H1 (cell line): ENCODE measurements around the gene TSPAN2.

Experiments
- ATF3 ChIP-seq: IDR thresholded peaks from 2 replicates; pipeline ENCODE4 v1.6.1; 2011; ENCODE audit warnings: low read depth, mild to moderate bottlenecking, low read length; ENCODE audit not compliant: insufficient read depth
- CHD7 ChIP-seq: fragments of 300-600 bp; sonication (generic); IDR thresholded peaks from 2 replicates; pipeline ENCODE4 v1.7.1; 2012; ENCODE audit warnings: low read length, moderate library complexity, mild to moderate bottlenecking, inconsistent platforms; ENCODE audit not compliant: insufficient replicate concordance
- CTCF ChIP-seq, 3 experiments: IDR thresholded peaks; 1 replicate in 2 of 3; 2 replicates in 1 of 3; pipeline versions ENCODE4 v1.5.1 to v1.6.1; 2011; ENCODE audit warnings: low read length in 3 of 3, mild to moderate bottlenecking in 3 of 3, inconsistent platforms in 2 of 3, low read depth in 1 of 3, moderate library complexity in 1 of 3; ENCODE audit not compliant: insufficient read depth in 1 of 3; ENCODE audit errors: control extremely low read depth in 1 of 3
- GABPA ChIP-seq: IDR thresholded peaks from 2 replicates; pipeline ENCODE4 v1.6.1; 2011; ENCODE audit warnings: mild to moderate bottlenecking, low read length, moderate library complexity, borderline replicate concordance; ENCODE audit not compliant: insufficient read depth
- POLR2A ChIP-seq, 2 experiments: IDR thresholded peaks; 1 replicate in 1 of 2; 2 replicates in 1 of 2; pipeline ENCODE4 v1.6.1; 2011; ENCODE audit warnings: low read depth in 2 of 2, low read length in 2 of 2, mild to moderate bottlenecking in 2 of 2; ENCODE audit errors: control extremely low read depth in 1 of 2
- RFX5 ChIP-seq: IDR thresholded peaks from 2 replicates; pipeline ENCODE4 v1.6.1; 2011; ENCODE audit warnings: low read depth, low read length, improper control_type of control experiment, borderline replicate concordance
- SIN3A ChIP-seq, 2 experiments: IDR thresholded peaks in 1 of 2; conservative IDR thresholded peaks in 1 of 2; 2 replicates each; pipeline ENCODE4 v1.6.1; 2011 to 2012; ENCODE audit warnings: low read length in 2 of 2, improper control_type of control experiment in 1 of 2, low read depth in 1 of 2, mild to moderate bottlenecking in 1 of 2
- SP2 ChIP-seq: IDR thresholded peaks from 2 replicates; pipeline ENCODE4 v1.6.1; 2012; ENCODE audit warnings: mild to moderate bottlenecking, low read length, inconsistent platforms
- ZNF274 ChIP-seq: IDR thresholded peaks from 2 replicates; pipeline ENCODE4 v1.7.0; 2012; ENCODE audit warnings: low read length, borderline replicate concordance; ENCODE audit errors: extremely low read depth

GRCh38 chr1:115062542-115063004, 26.7 kb downstream of the TSPAN2 start:
- no peak for TF ChIP-seq GABPA
- TF ChIP-seq POLR2A (IDR thresholded peaks at IDR 0.05; ENCODE audit: control extremely low read depth in 1 of 2, low read depth in 2 of 2, low read length in 2 of 2) = no peak
- TF ChIP-seq ATF3 = no peak
- no peak for TF ChIP-seq SIN3A (conservative IDR thresholded peaks at IDR 0.05 in 1 of 2, IDR thresholded peaks at IDR 0.05 in 1 of 2; ENCODE audit: low read depth in 1 of 2, low read length in 2 of 2)
- no peak for TF ChIP-seq ZNF274
- TF ChIP-seq SP2 = no peak
- TF ChIP-seq RFX5 = no peak
- no peak for TF ChIP-seq CHD7
- no peak for TF ChIP-seq CTCF (IDR thresholded peaks at IDR 0.05; ENCODE audit: control extremely low read depth in 1 of 3, insufficient read depth in 1 of 3, low read depth in 1 of 3, low read length in 3 of 3)
